IMR-90 (cell line): ENCODE measurements around the gene EPN1. TPM values are rescaled to one million over a fixed set of nuclear protein-coding genes. Genes with fewer than 3 reads are reported as not detected.

Source experiments
- ATAC-seq: fragments of 200-7000 bp; cut with Tn5 transposase; 2 replicates; pipeline ENCODE4 v1.9.1; 2020; ENCODE audit warnings: low read depth, mild to moderate bottlenecking, moderate library complexity
- BruUV-seq: library from RNA; stranded (reverse); fragments of 400-500 nt; replicated peaks from 2 replicates; lab custom pipeline; 2021; lab: Mats Ljungman, UMichigan
- CTCF ChIA-PET: fragments of 300-600 bp; formaldehyde crosslinking; extraction: SDS; loops from one replicate; lab custom pipeline; 2021; ENCODE audit warnings: antibody characterized with exemption; lab: Yijun Ruan, JAX
- POLR2A ChIA-PET: fragments of 300-600 bp; sonication (Branson Sonifier 250); formaldehyde crosslinking; loops from one replicate; lab custom pipeline; 2022; ENCODE audit warnings: antibody characterized with exemption; ENCODE audit not compliant: unreplicated experiment; lab: Charles Lee
- DNase-seq: peaks from one replicate; pipeline ENCODE4 v3.0.0; 2013
- H2AFZ ChIP-seq: replicated peaks from 2 replicates; pipeline ENCODE3; 2013; ENCODE audit warnings: low read length, mild to moderate bottlenecking; ENCODE audit not compliant: poor library complexity
- H2AK5ac ChIP-seq: 2 replicates; pipeline ENCODE4 v1.6.1; 2013; ENCODE audit warnings: low read depth, low read length, inconsistent platforms
- H2AK9ac ChIP-seq: replicated peaks from 2 replicates; pipeline ENCODE3; 2013; ENCODE audit warnings: mild to moderate bottlenecking, low read depth, low read length, moderate library complexity; ENCODE audit not compliant: poor library complexity
- H2BK120ac ChIP-seq: 2 replicates; pipeline ENCODE4 v1.6.1; 2013; ENCODE audit warnings: low read depth, low read length, inconsistent platforms
- H2BK15ac ChIP-seq: 3 replicates; pipeline ENCODE4 v1.6.1; 2013; ENCODE audit warnings: low read depth, low read length, inconsistent platforms
- H2BK20ac ChIP-seq: 2 replicates; pipeline ENCODE4 v1.6.1; 2013; ENCODE audit warnings: low read depth, mild to moderate bottlenecking, inconsistent platforms, low read length, moderate library complexity
- H2BK5ac ChIP-seq: 2 replicates; pipeline ENCODE4 v1.6.1; 2013; ENCODE audit warnings: mild to moderate bottlenecking, low read depth, low read length, inconsistent platforms; ENCODE audit not compliant: poor library complexity, severe bottlenecking
- H3K14ac ChIP-seq: replicated peaks from 2 replicates; pipeline ENCODE4 v1.6.1; 2013; ENCODE audit warnings: low read depth, low read length, inconsistent platforms
- H3K18ac ChIP-seq: 2 replicates; pipeline ENCODE4 v1.6.1; 2013; ENCODE audit warnings: low read depth, low read length, control low read depth
- H3K23ac ChIP-seq: 2 replicates; pipeline ENCODE4 v1.6.1; 2013; ENCODE audit warnings: low read depth, low read length, inconsistent platforms
- H3K27ac ChIP-seq: 2 replicates; pipeline ENCODE4 v1.5.1; 2013; ENCODE audit warnings: mild to moderate bottlenecking, control low read depth, low read length; ENCODE audit not compliant: insufficient read depth
- H3K27me3 ChIP-seq: 2 replicates; pipeline ENCODE4 v1.6.1; 2013; ENCODE audit warnings: low read length; ENCODE audit not compliant: control insufficient read depth, insufficient read depth
- H3K36me3 ChIP-seq: 2 replicates; pipeline ENCODE4 v1.6.1; 2013; ENCODE audit warnings: low read length, mixed read lengths; ENCODE audit not compliant: control insufficient read depth, insufficient read depth
- H3K4ac ChIP-seq: 2 replicates; pipeline ENCODE4 v1.6.1; 2013; ENCODE audit warnings: low read depth, low read length, inconsistent platforms
- H3K4me1 ChIP-seq: 2 replicates; pipeline ENCODE4 v1.6.1; 2013; ENCODE audit warnings: low read length, mixed read lengths; ENCODE audit not compliant: control insufficient read depth, insufficient read depth
- H3K4me2 ChIP-seq: 2 replicates; pipeline ENCODE4 v1.6.1; 2013; ENCODE audit warnings: low read depth, mild to moderate bottlenecking, control low read depth, low read length, moderate library complexity
- H3K4me3 ChIP-seq: 2 replicates; pipeline ENCODE4 v1.5.1; 2013; ENCODE audit warnings: low read depth, mild to moderate bottlenecking, control low read depth, low read length, moderate library complexity; ENCODE audit not compliant: insufficient read depth
- H3K56ac ChIP-seq: 2 replicates; pipeline ENCODE4 v1.6.1; 2013; ENCODE audit warnings: low read length, inconsistent platforms; ENCODE audit not compliant: insufficient read depth; ENCODE audit errors: extremely low read depth
- H3K79me1 ChIP-seq, 2 experiments: 2 replicates each; pipeline ENCODE4 v1.6.1; 2013; ENCODE audit warnings: low read length in 2 of 2, inconsistent platforms in 1 of 2, low read depth in 1 of 2
- H3K9ac ChIP-seq: 2 replicates; pipeline ENCODE4 v1.6.1; 2013; ENCODE audit warnings: low read depth, low read length, control low read depth
- H3K9me1 ChIP-seq: 2 replicates; pipeline ENCODE4 v1.6.1; 2013; ENCODE audit warnings: low read length, inconsistent platforms; ENCODE audit not compliant: insufficient read depth
- H3K9me3 ChIP-seq: 2 replicates; pipeline ENCODE4 v1.6.1; 2013; ENCODE audit warnings: low read length; ENCODE audit not compliant: control insufficient read depth, insufficient read depth
- H4K20me1 ChIP-seq: 2 replicates; pipeline ENCODE4 v1.6.1; 2013; ENCODE audit warnings: low read length, inconsistent platforms; ENCODE audit not compliant: insufficient read depth
- H4K5ac ChIP-seq: 2 replicates; pipeline ENCODE4 v1.6.1; 2013; ENCODE audit warnings: mild to moderate bottlenecking, low read depth, low read length, control low read depth
- H4K8ac ChIP-seq, 2 experiments: 2 replicates each; pipeline ENCODE4 v1.6.1; 2013; ENCODE audit warnings: low read depth in 2 of 2, low read length in 2 of 2, control low read depth in 1 of 2, inconsistent platforms in 1 of 2
- H4K91ac ChIP-seq: 2 replicates; pipeline ENCODE4 v1.6.1; 2013; ENCODE audit warnings: low read depth, low read length, inconsistent platforms; ENCODE audit not compliant: insufficient read depth
- MAFK ChIP-seq: IDR thresholded peaks from 2 replicates; pipeline ENCODE4 v1.6.1; 2012; ENCODE audit warnings: low read depth, low read length, improper control_type of control experiment
- WGBS, 2 experiments: methylation state at CpG; one replicate each; pipeline versions ENCODE4 v1.1.5 to v1.1.7; 2013; ENCODE audit warnings: missing lambda C conversion rate in 2 of 2; ENCODE audit not compliant: insufficient read length in 1 of 2; ENCODE audit errors: extremely low coverage in 2 of 2; 5-methylcytosine and 5-hydroxymethylcytosine counted together
- dilution Hi-C: fragments of 300-500 bp; cut with HindIII; formaldehyde crosslinking; loops from one replicate; pipeline ENCODE4 v1.14.3; 2018; ENCODE audit warnings: low sequenced_read_pairs; ENCODE audit not compliant: unreplicated experiment
- in situ Hi-C: fragments of 300-500 bp; cut with MboI; formaldehyde crosslinking; loops from 3 replicates; pipeline ENCODE4 v1.14.3; 2019; ENCODE audit warnings: low sequenced_read_pairs, inconsistent platforms, mixed read lengths
- intact Hi-C: fragments of 100-400 bp; cut with micrococcal nuclease; formaldehyde crosslinking; loops from 2 replicates; pipeline ENCODE4 v1.10.0; 2022
- polyA plus RNA-seq, 3 experiments: library from polyadenylated mRNA; depleted of rRNA; stranded (reverse); fragments of >200 nt; gene quantifications; 2 replicates each; pipeline ENCODE4 v1.2.3, GENCODE V29; 2012; ENCODE audit warnings: low replicate concordance in 1 of 3
- total RNA-seq: library from RNA; depleted of rRNA; stranded (reverse); fragments of >200 nt; gene quantifications from 2 replicates; pipeline ENCODE4 v1.2.3, GENCODE V29; 2012

Gene EPN1
- total and polyA plus RNA-seq, 2 of the 4 experiments (the other 2 are of a cell fraction), result 19.0 to 122 TPM

DNA sequence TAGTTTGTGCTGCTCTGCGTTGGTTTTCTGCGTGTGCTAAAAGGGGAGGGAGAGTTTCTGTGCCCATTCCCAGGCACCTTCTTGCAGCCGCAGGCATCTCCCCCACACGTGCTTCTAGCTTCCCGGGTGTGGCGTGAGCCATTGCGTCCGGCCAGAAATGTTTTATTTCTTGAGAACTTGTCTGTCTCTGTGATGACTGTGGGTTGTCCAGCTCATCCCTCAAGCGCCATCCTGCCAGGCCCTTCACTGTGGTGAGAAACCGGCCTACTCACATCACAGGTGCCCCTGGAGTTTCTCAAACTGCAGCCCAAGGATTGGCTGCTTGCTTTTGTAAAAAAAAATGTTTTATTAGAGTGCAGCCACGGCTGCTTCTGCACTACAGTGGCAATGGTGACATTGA, 24.2 kb downstream of the EPN1 start:
- dilution Hi-C loops (no loop called here), intact Hi-C loops (no loop called here)
- CTCF ChIA-PET, result no interaction called here

More for the DNA sequence above, 24.2 kb downstream of the EPN1 start:
- Histone ChIP-seq H2BK120ac (no peak overlapping the region), H3K9ac (no peak overlapping the region), H2AK9ac (no peak overlapping the region), H4K20me1 (no peaks in the 10 kb centered on the region), H3K9me1 (no peaks in the 10 kb centered on the region), H3K23ac (no peak overlapping the region), H3K9me3 (peaks cover 5% of the 10 kb centered on the region), H2AK5ac (no peak overlapping the region), H3K4ac (no peak overlapping the region), H3K27me3 (no peaks in the 10 kb centered on the region), H4K91ac (no peak overlapping the region), H2BK15ac (no peak overlapping the region), H3K56ac (no peak overlapping the region), H2BK20ac (no peak overlapping the region), H3K4me3 (no peak overlapping the region), H2AFZ (no peak overlapping the region), H3K14ac (no peak overlapping the region), H3K18ac (no peak overlapping the region), H3K4me2 (no peak overlapping the region), H3K27ac (no peak overlapping the region), H2BK5ac (no peak overlapping the region), H3K79me1 (no peaks in the 10 kb centered on the region; a peak in 1 of 4 replicates), H3K36me3 (peaks cover 35% of the 10 kb centered on the region), H3K4me1 (no peaks in the 10 kb centered on the region), H4K5ac (no peak overlapping the region), H4K8ac (no peak overlapping the region)
- POLR2A ChIA-PET, result no interaction called here
- BruUV-seq, result no TSS peak
- 100% methylated on average over 1 of the region's 11 CpGs; no CpG with 5 or more reads in 1 of the 2 experiments for WGBS, 2 experiments
- DNase-seq (no peak), ATAC-seq (no peak)
- in situ Hi-C loops, result loop anchor here (25.0 kb wide), 1 partner anchor 438 kb away; the partner anchor contains the start of gene ZNF444
- no peak for TF ChIP-seq MAFK
